Measurements from ENCODE around the gene XRCC4. TPM values are rescaled to one million over a fixed set of nuclear protein-coding genes. Genes with fewer than 3 reads are reported as not detected.

The XRCC4 gene
- polyA plus RNA-seq, 1 donor from 2014 or later, result 22.9 TPM

DNA sequence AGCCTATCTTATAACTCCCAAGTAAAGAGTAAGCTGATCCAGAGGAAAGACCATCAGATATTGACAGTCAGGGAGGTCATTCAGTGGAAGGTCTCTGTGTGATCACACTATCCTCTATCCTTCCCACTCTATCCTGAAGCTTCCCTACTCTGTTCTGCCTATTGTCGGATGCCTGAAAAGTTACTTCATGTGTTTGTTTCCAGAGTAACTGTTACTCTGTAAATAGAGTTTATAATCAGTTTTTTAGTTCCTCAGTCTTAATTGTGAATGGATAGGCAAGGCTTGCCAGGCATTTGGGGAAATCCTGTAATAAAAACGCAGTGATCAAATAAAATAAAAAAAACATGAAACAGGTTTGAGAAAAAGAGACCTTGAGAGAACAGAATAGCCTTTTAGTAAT is 79.8 kb downstream of the XRCC4 start:
- Histone ChIP-seq H3K27ac (ENCODE audit: low read length) (no peak overlapping the region), H3F3A (ENCODE audit: insufficient read depth, low read length, poor library complexity, severe bottlenecking) (no peaks in the 10 kb centered on the region), H3K79me2 (replicated peaks; ENCODE audit: insufficient read depth, low read length) (no peaks in the 10 kb centered on the region), H3K9ac (ENCODE audit: low read length) (no peak overlapping the region), H3K9me3 (ENCODE audit: low read length) (no peaks in the 10 kb centered on the region), H3K36me3 (ENCODE audit: insufficient read depth, low read length) (no peaks in the 10 kb centered on the region), H3K27me3 (ENCODE audit: insufficient read depth, low read depth, low read length) (no peaks in the 10 kb centered on the region), H3K9me2 (ENCODE audit: insufficient read depth, low read length) (no peaks in the 10 kb centered on the region), H2AFZ (ENCODE audit: low read depth, low read length) (no peak overlapping the region), H3K4me2 (ENCODE audit: low read length) (no peak overlapping the region), H3K4me3 (ENCODE audit: low read length) (no peak overlapping the region), H4K20me1 (ENCODE audit: insufficient read depth) (no peaks in the 10 kb centered on the region)
- no peak for TF ChIP-seq POLR2AphosphoS5 (IDR thresholded peaks at IDR 0.05)

- no peaks in the 10 kb centered on the region for H3K9me3 ChIP-seq (ENCODE audit: low read length)
- H3K36me3 ChIP-seq (ENCODE audit: insufficient read depth, low read length), result no peaks in the 10 kb centered on the region
- no peaks in the 10 kb centered on the region for H3K27me3 ChIP-seq (ENCODE audit: insufficient read depth, low read depth, low read length)
- H3K4me2 ChIP-seq (ENCODE audit: low read length), result no peak overlapping the region
- TF ChIP-seq POLR2AphosphoS5 (IDR thresholded peaks at IDR 0.05) (no peak), TAF1 (IDR thresholded peaks at IDR 0.05; ENCODE audit: low read depth) (no peak), REST (IDR thresholded peaks at IDR 0.05; ENCODE audit: borderline replicate concordance) (no peak), EZH2 (IDR thresholded peaks at IDR 0.05; ENCODE audit: borderline replicate concordance, insufficient read depth, low read length, poor library complexity, severe bottlenecking) (no peak), MXI1 (conservative IDR thresholded peaks at IDR 0.05; ENCODE audit: poor library complexity, severe bottlenecking) (no peak), SMC3 (conservative IDR thresholded peaks at IDR 0.05; ENCODE audit: poor library complexity) (no peak), EP300 (conservative IDR thresholded peaks at IDR 0.05; ENCODE audit: poor library complexity, severe bottlenecking) (no peak), RAD21 (conservative IDR thresholded peaks at IDR 0.05) (no peak), CTCF (IDR thresholded peaks at IDR 0.05; ENCODE audit: poor library complexity, severe bottlenecking) (no peak)
- no peaks in the 10 kb centered on the region for H3K79me2 ChIP-seq (replicated peaks; ENCODE audit: insufficient read depth, low read length)
- H3F3A ChIP-seq (ENCODE audit: insufficient read depth, low read length, poor library complexity, severe bottlenecking), result no peaks in the 10 kb centered on the region
- no peak overlapping the region for H3K4me3 ChIP-seq (ENCODE audit: low read length)
- no peak overlapping the region for H2AFZ ChIP-seq (ENCODE audit: low read depth, low read length)
- H3K27ac ChIP-seq (ENCODE audit: low read length), result no peak overlapping the region
- no peaks in the 10 kb centered on the region for H3K9me2 ChIP-seq (ENCODE audit: insufficient read depth, low read length)
- H3K9ac ChIP-seq (ENCODE audit: low read length), result no peak overlapping the region
- no peaks in the 10 kb centered on the region for H4K20me1 ChIP-seq (ENCODE audit: insufficient read depth)
These were observed 85.3 kb downstream of the XRCC4 start for GRCh38 chr5:83162601-83163000.

DNA sequence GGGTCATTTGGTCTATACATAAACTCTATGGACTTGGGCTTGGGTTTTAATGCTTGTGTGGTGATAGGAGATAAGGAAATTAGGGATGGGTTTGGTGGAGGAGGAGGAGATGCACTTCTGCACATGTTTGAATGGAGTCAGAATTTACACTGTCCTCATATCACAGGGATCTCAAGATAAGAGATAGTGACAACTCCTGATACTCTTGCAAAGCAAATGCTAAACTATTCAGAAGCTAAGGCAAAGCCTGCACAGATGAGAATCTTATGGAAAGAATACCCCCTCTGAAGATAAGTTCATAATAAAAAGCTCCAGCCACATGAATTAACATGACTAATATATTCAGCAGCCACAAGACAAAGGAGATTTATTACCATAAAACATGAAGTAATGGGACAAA is 90.2 kb downstream of the XRCC4 start:
- no peaks in the 10 kb centered on the region for H3K9me2 ChIP-seq (ENCODE audit: insufficient read depth, low read length)
- no peaks in the 10 kb centered on the region for H3K79me2 ChIP-seq (replicated peaks; ENCODE audit: insufficient read depth, low read length)
- H3K27ac ChIP-seq (ENCODE audit: low read length), result no peak overlapping the region
- no peak overlapping the region for H2AFZ ChIP-seq (ENCODE audit: low read depth, low read length)
- no peak overlapping the region for H3K4me2 ChIP-seq (ENCODE audit: low read length)
- no peak for TF ChIP-seq TAF1 (IDR thresholded peaks at IDR 0.05; ENCODE audit: low read depth)
- TF ChIP-seq MXI1 (conservative IDR thresholded peaks at IDR 0.05; ENCODE audit: poor library complexity, severe bottlenecking), result no peak
- TF ChIP-seq POLR2AphosphoS5 (IDR thresholded peaks at IDR 0.05), result no peak
- TF ChIP-seq CTCF (IDR thresholded peaks at IDR 0.05; ENCODE audit: poor library complexity, severe bottlenecking), result no peak
- TF ChIP-seq RAD21 (conservative IDR thresholded peaks at IDR 0.05), result no peak
- no peak for TF ChIP-seq EZH2 (IDR thresholded peaks at IDR 0.05; ENCODE audit: borderline replicate concordance, insufficient read depth, low read length, poor library complexity, severe bottlenecking)
- no peak for TF ChIP-seq REST (IDR thresholded peaks at IDR 0.05; ENCODE audit: borderline replicate concordance)
- no peaks in the 10 kb centered on the region for H4K20me1 ChIP-seq (ENCODE audit: insufficient read depth)
- no peak overlapping the region for H3K4me3 ChIP-seq (ENCODE audit: low read length)
- no peaks in the 10 kb centered on the region for H3K36me3 ChIP-seq (ENCODE audit: insufficient read depth, low read length)
- no peak overlapping the region for H3K9ac ChIP-seq (ENCODE audit: low read length)
- H3K27me3 ChIP-seq (ENCODE audit: insufficient read depth, low read depth, low read length), result no peaks in the 10 kb centered on the region
- H3F3A ChIP-seq (ENCODE audit: insufficient read depth, low read length, poor library complexity, severe bottlenecking), result no peaks in the 10 kb centered on the region
- no peaks in the 10 kb centered on the region for H3K9me3 ChIP-seq (ENCODE audit: low read length)
